HG03025 (cell line): ENCODE measurements around the gene C2CD2L.
"Not testable (repeated sequence)": the region's sequence is repeated elsewhere in the genome, so short reads cannot be mapped to it uniquely, and the experiment has no call there.

Experiments
- ATAC-seq: cut with Tn5 transposase; IDR thresholded peaks from one replicate; pipeline ENCODE4 v1.9.1; 2021; ENCODE audit warnings: mild to moderate bottlenecking, moderate library complexity; ENCODE audit not compliant: unreplicated experiment, low FRiP score

Gene C2CD2L

GRCh38 chr11:119149018-119149785 is 42.1 kb downstream of the C2CD2L start, which contains the start of gene ABCG4:
Gene ABCG4, plus strand, starts transcription at chr11:119149052. Its CDS starts 914 bp downstream, at chr11:119149966.
- no peak for ATAC-seq

GRCh38 chr11:119149786-119150275 is 42.7 kb downstream of the C2CD2L start:
- ATAC-seq, result no peak

GRCh38 chr11:119152043-119152442 is 44.9 kb downstream of the C2CD2L start:
- ATAC-seq, result no peak

- no peak for ATAC-seq
These were observed 45.5 kb downstream of the C2CD2L start for GRCh38 chr11:119152604-119153003.

- no peak for ATAC-seq
These were observed 46.1 kb downstream of the C2CD2L start for GRCh38 chr11:119153049-119153818.

GRCh38 chr11:119154178-119154577 is 47.0 kb downstream of the C2CD2L start:
- ATAC-seq, result no peak

- ATAC-seq, result no peak
These were observed 48.8 kb downstream of the C2CD2L start for GRCh38 chr11:119155733-119156492.

GRCh38 chr11:119156496-119156895 is 49.4 kb downstream of the C2CD2L start:
- no peak for ATAC-seq

GRCh38 chr11:119157063-119157462 is 49.9 kb downstream of the C2CD2L start:
- ATAC-seq, result no peak

- ATAC-seq, result no peak
These were observed 51.3 kb downstream of the C2CD2L start for GRCh38 chr11:119158467-119158866.

- ATAC-seq, result no peak
These were observed 53.0 kb downstream of the C2CD2L start for GRCh38 chr11:119160151-119160550.

GRCh38 chr11:119161871-119162270 is 54.7 kb downstream of the C2CD2L start:
- ATAC-seq, result no peak

- ATAC-seq, result no peak
These were observed 59.4 kb downstream of the C2CD2L start for GRCh38 chr11:119166368-119167076.

- ATAC-seq, result not testable (repeated sequence)
These were observed 59.9 kb downstream of the C2CD2L start for GRCh38 chr11:119167077-119167458.

GRCh38 chr11:119167933-119168332 is 60.8 kb downstream of the C2CD2L start:
- ATAC-seq, result no peak
